ENCODE data around the gene KCNK5. TPM values are rescaled to one million over a fixed set of nuclear protein-coding genes. Genes with fewer than 3 reads are reported as not detected.

The KCNK5 gene
- total and polyA plus RNA-seq, 2 of the 8 experiments (the other 6 are each of a cell fraction or from before 2014, with no cell fraction given) = 20.9 to 44.3 TPM

DNA sequence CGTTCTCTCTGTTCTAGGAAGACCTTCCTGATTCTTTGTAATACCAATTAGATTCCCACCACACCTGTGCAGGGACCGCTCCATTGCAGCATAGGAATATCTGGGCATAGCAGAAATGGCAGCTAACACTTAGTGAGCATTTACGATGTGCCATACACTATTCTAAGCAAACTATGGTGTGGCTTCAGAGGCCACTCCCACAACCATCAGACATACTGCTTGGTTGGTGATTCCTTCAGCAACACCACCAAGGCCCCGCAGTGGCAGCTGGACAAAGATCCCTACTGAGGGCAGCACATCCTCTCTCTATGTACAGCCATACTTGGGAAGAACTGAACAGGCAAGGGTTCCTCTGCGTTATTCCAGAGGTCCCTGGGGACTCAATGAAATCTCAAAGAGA lies 6.2 kb downstream of the KCNK5 start (continued):
- no peak for TF ChIP-seq KDM5A (IDR thresholded peaks at IDR 0.05; ENCODE audit: low read length)
- TF ChIP-seq SRF (IDR thresholded peaks at IDR 0.05; ENCODE audit: low read depth, low read length) = no peak
- TF ChIP-seq, protein P1, sequence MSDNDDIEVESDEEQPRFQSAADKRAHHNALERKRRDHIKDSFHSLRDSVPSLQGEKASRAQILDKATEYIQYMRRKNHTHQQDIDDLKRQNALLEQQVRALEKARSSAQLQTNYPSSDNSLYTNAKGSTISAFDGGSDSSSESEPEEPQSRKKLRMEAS (IDR thresholded peaks at IDR 0.05) = no peak
- TF ChIP-seq KDM4A (IDR thresholded peaks at IDR 0.05; ENCODE audit: low read depth, low read length, severe bottlenecking) = no peak
